HG03060 (cell line): Measurements from ENCODE around the gene GDF7.

Source experiments
- ATAC-seq: cut with Tn5 transposase; IDR thresholded peaks from one replicate; pipeline ENCODE4 v1.9.1; 2021; ENCODE audit warnings: low read depth, moderate number of reproducible peaks; ENCODE audit not compliant: unreplicated experiment

The GDF7 gene

GRCh38 chr2:20642055-20642971 is 24.6 kb upstream of the GDF7 start:
- ATAC-seq = peak; percentile 88

- ATAC-seq = no peak
These were observed 23.9 kb upstream of the GDF7 start for GRCh38 chr2:20643060-20643459.

GRCh38 chr2:20643826-20644225 is 23.1 kb upstream of the GDF7 start:
- no peak for ATAC-seq

- ATAC-seq = no peak
These were observed 21.6 kb upstream of the GDF7 start for GRCh38 chr2:20645301-20645701.

- ATAC-seq = no peak
These were observed 21.2 kb upstream of the GDF7 start for GRCh38 chr2:20645761-20646160.

GRCh38 chr2:20646446-20646845 is 20.5 kb upstream of the GDF7 start:
- no peak for ATAC-seq

- no peak for ATAC-seq
These were observed 19.7 kb upstream of the GDF7 start for GRCh38 chr2:20647211-20647610.

- no peak for ATAC-seq
These were observed 19.2 kb upstream of the GDF7 start for GRCh38 chr2:20647738-20648137.

GRCh38 chr2:20648206-20648605 is 18.7 kb upstream of the GDF7 start:
- ATAC-seq = no peak

GRCh38 chr2:20648831-20649230 is 18.1 kb upstream of the GDF7 start:
- no peak for ATAC-seq

GRCh38 chr2:20649576-20649975 is 17.4 kb upstream of the GDF7 start:
- ATAC-seq = no peak

GRCh38 chr2:20649976-20650375 is 17.0 kb upstream of the GDF7 start:
- ATAC-seq = no peak

GRCh38 chr2:20650393-20650876 is 16.5 kb upstream of the GDF7 start:
- no peak for ATAC-seq

GRCh38 chr2:20650877-20651730 is 15.8 kb upstream of the GDF7 start, which contains the start of gene HS1BP3:
Gene HS1BP3, minus strand, starts transcription at chr2:20651098. Its CDS starts 35 bp downstream, at chr2:20651063.
- peak; percentile 66 for ATAC-seq

GRCh38 chr2:20651731-20652099 is 15.2 kb upstream of the GDF7 start:
- ATAC-seq = no peak

- no peak for ATAC-seq
These were observed 14.8 kb upstream of the GDF7 start for GRCh38 chr2:20652141-20652540.

- no peak for ATAC-seq
These were observed 14.0 kb upstream of the GDF7 start for GRCh38 chr2:20652673-20653575.

GRCh38 chr2:20653695-20654534 is 13.0 kb upstream of the GDF7 start:
- no peak for ATAC-seq

GRCh38 chr2:20654535-20654813 is 12.5 kb upstream of the GDF7 start:
- no peak for ATAC-seq

GRCh38 chr2:20656561-20656960 is 10.4 kb upstream of the GDF7 start:
- ATAC-seq = no peak
